Activated T-helper 2 cell treated with anti-CD3 and anti-CD28 coated beads, Interferon-gamma antibody, Interleukin-2, Interleukin-4, amounts not matched to agents 10 μg/mL and 5 μg/mL and 100 μg/mL, durations not matched to agents 14 hours and 24 hours and 36 hours (primary cell): Measurements from ENCODE around the gene GLB1L2. TPM values are rescaled to one million over a fixed set of nuclear protein-coding genes. Genes with fewer than 3 reads are reported as not detected.

Experiments used
- DNase-seq: peaks from one replicate; pipeline ENCODE4 v3.0.0; 2021; ENCODE audit warnings: low spot score
- H3K27ac Mint-ChIP-seq: one replicate; pipeline ENCODE4 v1.8.0; 2021; ENCODE audit warnings: mixed read lengths
- H3K27me3 Mint-ChIP-seq: one replicate; pipeline ENCODE4 v1.8.0; 2021; ENCODE audit warnings: low read depth, mixed read lengths
- H3K36me3 Mint-ChIP-seq: one replicate; pipeline ENCODE4 v1.8.0; 2021; ENCODE audit warnings: low read depth, mixed read lengths
- H3K4me1 Mint-ChIP-seq: one replicate; pipeline ENCODE4 v1.8.0; 2021; ENCODE audit warnings: low read depth, mixed read lengths
- H3K4me3 Mint-ChIP-seq: one replicate; pipeline ENCODE4 v1.8.0; 2021; ENCODE audit warnings: low read depth, mild to moderate bottlenecking, moderate library complexity, mixed read lengths
- H3K9me3 Mint-ChIP-seq: one replicate; pipeline ENCODE4 v1.8.0; 2021; ENCODE audit warnings: mixed read lengths
- intact Hi-C: fragments of 100-400 bp; cut with micrococcal nuclease; formaldehyde crosslinking; loops from one replicate; pipeline ENCODE4 v1.15.1; 2023
- total RNA-seq: library from RNA; stranded (reverse); gene quantifications from 2 replicates; pipeline ENCODE4 v1.2.3, GENCODE V29; 2022

The GLB1L2 gene
- total RNA-seq, 1 donor from 2014 or later: 3.1 TPM

- H3K4me3 Mint-ChIP-seq: no peak overlapping the region
- no peak overlapping the region for H3K27ac Mint-ChIP-seq
- H3K27me3 Mint-ChIP-seq: peaks cover 6% of the 10 kb centered on the region
- no peaks in the 10 kb centered on the region for H3K36me3 Mint-ChIP-seq
- no peaks in the 10 kb centered on the region for H3K9me3 Mint-ChIP-seq
- intact Hi-C loops: no loop called here
- DNase-seq: no peak
- no peaks in the 10 kb centered on the region for H3K4me1 Mint-ChIP-seq
These were observed 48.4 kb downstream of the GLB1L2 start for GRCh38 chr11:134380229-134380628.

- H3K9me3 Mint-ChIP-seq: no peaks in the 10 kb centered on the region
- H3K27ac Mint-ChIP-seq: no peak overlapping the region
These were observed 49.0 kb downstream of the GLB1L2 start for GRCh38 chr11:134380785-134381184.

GRCh38 chr11:134382257-134382656 is 50.5 kb downstream of the GLB1L2 start:
- no peak for DNase-seq
- H3K4me3 Mint-ChIP-seq: no peak overlapping the region
- H3K27me3 Mint-ChIP-seq: peaks cover 7% of the 10 kb centered on the region
- peaks cover 14% of the 10 kb centered on the region for H3K4me1 Mint-ChIP-seq
- intact Hi-C loops: no loop called here
- H3K36me3 Mint-ChIP-seq: no peaks in the 10 kb centered on the region
- H3K9me3 Mint-ChIP-seq: no peaks in the 10 kb centered on the region
- no peak overlapping the region for H3K27ac Mint-ChIP-seq

More at GRCh38 chr11:134380785-134381184, 49.0 kb downstream of the GLB1L2 start:
- intact Hi-C loops: no loop called here
- H3K4me1 Mint-ChIP-seq: peaks cover under 1% of the 10 kb centered on the region
- H3K4me3 Mint-ChIP-seq: no peak overlapping the region
- DNase-seq: no peak
- no peaks in the 10 kb centered on the region for H3K36me3 Mint-ChIP-seq
- H3K27me3 Mint-ChIP-seq: peaks cover 7% of the 10 kb centered on the region

GRCh38 chr11:134382830-134383229 is 51.0 kb downstream of the GLB1L2 start:
- DNase-seq: no peak
- intact Hi-C loops: no loop called here
- no peak overlapping the region for H3K4me3 Mint-ChIP-seq
- no peaks in the 10 kb centered on the region for H3K9me3 Mint-ChIP-seq
- H3K27me3 Mint-ChIP-seq: peaks cover 7% of the 10 kb centered on the region
- H3K27ac Mint-ChIP-seq: no peak overlapping the region
- H3K36me3 Mint-ChIP-seq: no peaks in the 10 kb centered on the region
- H3K4me1 Mint-ChIP-seq: peaks cover 16% of the 10 kb centered on the region

GRCh38 chr11:134383576-134384221 is 51.9 kb downstream of the GLB1L2 start:
- Mint-ChIP-seq H3K27me3 (peaks cover 7% of the 10 kb centered on the region), H3K9me3 (no peaks in the 10 kb centered on the region), H3K4me3 (no peak overlapping the region), H3K27ac (no peak overlapping the region), H3K36me3 (no peaks in the 10 kb centered on the region), H3K4me1 (peaks cover 16% of the 10 kb centered on the region)
- intact Hi-C loops: no loop called here
- DNase-seq: no peak

GRCh38 chr11:134384406-134384805 is 52.6 kb downstream of the GLB1L2 start:
- peaks cover 7% of the 10 kb centered on the region for H3K27me3 Mint-ChIP-seq
- peaks cover 16% of the 10 kb centered on the region for H3K4me1 Mint-ChIP-seq
- intact Hi-C loops: no loop called here

GRCh38 chr11:134385171-134385570 is 53.4 kb downstream of the GLB1L2 start:
- no peak for DNase-seq
- no peaks in the 10 kb centered on the region for H3K36me3 Mint-ChIP-seq
- peaks cover 7% of the 10 kb centered on the region for H3K27me3 Mint-ChIP-seq
- intact Hi-C loops: no loop called here
- no peak overlapping the region for H3K4me3 Mint-ChIP-seq
- no peak overlapping the region for H3K27ac Mint-ChIP-seq
- H3K4me1 Mint-ChIP-seq: peaks cover 16% of the 10 kb centered on the region
- H3K9me3 Mint-ChIP-seq: no peaks in the 10 kb centered on the region

More at GRCh38 chr11:134384406-134384805, 52.6 kb downstream of the GLB1L2 start:
- no peak for DNase-seq
- Mint-ChIP-seq H3K36me3 (no peaks in the 10 kb centered on the region), H3K9me3 (no peaks in the 10 kb centered on the region), H3K27ac (no peak overlapping the region), H3K4me3 (no peak overlapping the region)

- Mint-ChIP-seq H3K27me3 (peaks cover 7% of the 10 kb centered on the region), H3K4me3 (no peak overlapping the region), H3K27ac (no peak overlapping the region), H3K36me3 (no peaks in the 10 kb centered on the region), H3K9me3 (no peaks in the 10 kb centered on the region), H3K4me1 (peaks cover 16% of the 10 kb centered on the region)
- intact Hi-C loops: no loop called here
- no peak for DNase-seq
These were observed 54.2 kb downstream of the GLB1L2 start for GRCh38 chr11:134385774-134386565.

- no peaks in the 10 kb centered on the region for H3K36me3 Mint-ChIP-seq
- peaks cover 16% of the 10 kb centered on the region for H3K4me1 Mint-ChIP-seq
- no peak overlapping the region for H3K4me3 Mint-ChIP-seq
- H3K27ac Mint-ChIP-seq: no peak overlapping the region
- DNase-seq: no peak
- H3K9me3 Mint-ChIP-seq: no peaks in the 10 kb centered on the region
- intact Hi-C loops: no loop called here
- H3K27me3 Mint-ChIP-seq: peaks cover 7% of the 10 kb centered on the region
These were observed 55.2 kb downstream of the GLB1L2 start for GRCh38 chr11:134386945-134387344.

GRCh38 chr11:134387501-134387900 is 55.7 kb downstream of the GLB1L2 start:
- H3K4me1 Mint-ChIP-seq: peaks cover 16% of the 10 kb centered on the region
- peaks cover 8% of the 10 kb centered on the region for H3K27me3 Mint-ChIP-seq
- H3K27ac Mint-ChIP-seq: no peak overlapping the region
- no peaks in the 10 kb centered on the region for H3K36me3 Mint-ChIP-seq
- no peak overlapping the region for H3K4me3 Mint-ChIP-seq
- intact Hi-C loops: no loop called here
- no peak for DNase-seq
- H3K9me3 Mint-ChIP-seq: no peaks in the 10 kb centered on the region

- Mint-ChIP-seq H3K9me3 (no peaks in the 10 kb centered on the region), H3K4me1 (peaks cover 16% of the 10 kb centered on the region), H3K36me3 (no peaks in the 10 kb centered on the region), H3K4me3 (no peak overlapping the region), H3K27ac (no peak overlapping the region), H3K27me3 (peaks cover 13% of the 10 kb centered on the region)
- intact Hi-C loops: no loop called here
- no peak for DNase-seq
These were observed 56.8 kb downstream of the GLB1L2 start for GRCh38 chr11:134388590-134388989.

- peaks cover 13% of the 10 kb centered on the region for H3K27me3 Mint-ChIP-seq
- no peak overlapping the region for H3K27ac Mint-ChIP-seq
- intact Hi-C loops: no loop called here
- H3K4me3 Mint-ChIP-seq: no peak overlapping the region
- DNase-seq: no peak
- H3K36me3 Mint-ChIP-seq: no peaks in the 10 kb centered on the region
- peaks cover 16% of the 10 kb centered on the region for H3K4me1 Mint-ChIP-seq
- no peaks in the 10 kb centered on the region for H3K9me3 Mint-ChIP-seq
These were observed 57.8 kb downstream of the GLB1L2 start for GRCh38 chr11:134389464-134390180.
